HG03135 (cell line): ENCODE results near the gene NANOGP8.
"Not testable (repeated sequence)": the region's sequence is repeated elsewhere in the genome, so short reads cannot be mapped to it uniquely, and the experiment has no call there.

Source experiments
- ATAC-seq: cut with Tn5 transposase; IDR thresholded peaks from one replicate; pipeline ENCODE4 v1.9.1; 2021; ENCODE audit warnings: mild to moderate bottlenecking, moderate library complexity; ENCODE audit not compliant: unreplicated experiment

Gene NANOGP8

DNA sequence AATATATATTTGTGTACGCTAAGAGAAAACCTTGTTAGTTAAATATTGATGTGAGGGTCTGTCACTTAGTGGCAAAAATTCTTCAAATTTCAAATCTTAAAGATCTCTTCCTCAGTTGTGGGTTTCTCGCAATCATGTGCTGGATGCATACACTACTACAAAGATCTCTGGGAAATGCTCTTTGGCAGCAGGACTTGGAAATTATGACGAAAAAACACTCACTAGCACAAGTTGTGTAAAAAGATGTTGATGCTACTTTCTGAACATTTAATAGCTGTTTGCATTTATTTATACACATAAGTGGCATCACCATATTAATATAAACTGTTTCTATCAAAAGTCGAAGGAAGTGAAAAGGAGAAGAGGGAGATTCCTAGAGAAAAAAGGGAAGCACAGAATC, 10.8 kb upstream of the NANOGP8 start:
- no peak for ATAC-seq

DNA sequence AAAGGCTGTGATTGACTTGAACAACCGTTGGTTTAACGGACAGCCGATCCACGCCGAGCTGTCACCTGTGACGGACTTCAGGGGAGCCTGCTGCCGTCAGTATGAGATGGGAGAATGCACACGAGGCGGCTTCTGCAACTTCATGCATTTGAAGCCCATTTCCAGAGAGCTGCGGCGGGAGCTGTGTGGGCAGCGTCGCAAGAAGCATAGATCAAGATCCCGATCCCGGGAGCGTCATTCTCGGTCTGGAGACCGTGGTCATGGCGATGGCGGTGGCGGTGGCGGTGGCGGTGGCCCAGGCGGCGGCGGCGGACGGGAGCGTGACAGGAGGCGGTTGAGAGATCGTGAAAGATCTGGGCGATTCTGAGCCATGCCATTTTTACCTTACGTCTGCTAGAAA, 7.8 kb upstream of the NANOGP8 start:
- ATAC-seq, result no peak

DNA sequence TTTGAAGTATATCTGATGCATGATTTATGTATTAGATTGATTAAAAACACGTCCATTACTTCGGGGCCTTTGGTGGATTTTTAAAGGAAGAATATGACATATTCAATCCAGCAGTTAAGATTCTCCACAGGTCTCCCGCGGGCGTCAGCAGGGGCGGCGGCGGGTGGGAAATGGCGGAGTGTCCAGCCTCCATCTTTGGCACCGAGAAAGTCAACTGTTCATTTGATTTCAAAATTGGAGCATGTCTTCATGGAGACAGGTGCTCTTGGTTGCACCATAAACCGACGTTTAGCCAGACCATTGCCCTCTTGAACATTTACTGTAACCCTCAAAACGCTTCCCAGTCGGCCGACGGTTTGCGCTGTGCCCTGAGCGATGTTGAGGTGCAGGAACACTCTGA, 7.2 kb upstream of the NANOGP8 start:
- no peak for ATAC-seq

- ATAC-seq, result no peak
Observed at GRCh38 chr15:35090104-35090807, 5.2 kb upstream of the NANOGP8 start.

DNA sequence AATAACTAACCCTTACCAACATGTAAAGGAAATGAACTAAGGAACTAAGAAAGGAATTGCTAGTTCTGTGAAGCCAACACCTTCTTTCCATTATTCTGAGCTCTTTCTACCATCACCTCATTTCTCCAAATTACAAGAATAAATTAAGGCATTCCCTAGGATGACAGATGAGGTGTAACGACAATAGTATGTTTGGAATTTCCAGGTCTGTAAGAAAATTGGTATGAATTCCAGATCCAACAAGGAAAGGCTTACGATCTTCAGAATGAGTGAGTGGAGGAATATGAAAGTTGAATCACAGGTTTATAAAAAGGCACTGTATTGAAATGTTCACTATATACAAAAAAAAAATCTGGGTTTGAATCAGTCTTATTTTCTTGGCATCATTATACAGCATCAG, 4.5 kb upstream of the NANOGP8 start:
- no peak for ATAC-seq

DNA sequence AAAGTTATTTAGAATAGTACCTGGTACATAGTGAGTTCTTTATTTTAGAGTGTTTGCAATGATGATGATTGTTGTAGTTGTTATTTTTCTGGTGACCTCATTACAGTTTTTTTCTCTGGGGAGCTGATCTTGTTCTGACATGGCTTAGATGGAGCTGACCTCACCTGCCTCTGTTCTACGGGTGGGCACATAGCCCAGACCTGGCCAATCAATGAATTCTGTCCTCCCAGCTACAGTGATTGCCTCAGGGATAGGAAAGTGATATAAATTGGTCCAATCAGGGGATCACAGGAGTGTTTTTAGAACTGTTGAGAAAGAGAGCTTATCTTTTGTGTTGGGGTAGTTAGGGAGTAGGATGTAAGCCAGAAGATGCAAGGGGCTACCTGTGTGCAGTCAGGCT, 3.2 kb upstream of the NANOGP8 start:
- no peak for ATAC-seq

DNA sequence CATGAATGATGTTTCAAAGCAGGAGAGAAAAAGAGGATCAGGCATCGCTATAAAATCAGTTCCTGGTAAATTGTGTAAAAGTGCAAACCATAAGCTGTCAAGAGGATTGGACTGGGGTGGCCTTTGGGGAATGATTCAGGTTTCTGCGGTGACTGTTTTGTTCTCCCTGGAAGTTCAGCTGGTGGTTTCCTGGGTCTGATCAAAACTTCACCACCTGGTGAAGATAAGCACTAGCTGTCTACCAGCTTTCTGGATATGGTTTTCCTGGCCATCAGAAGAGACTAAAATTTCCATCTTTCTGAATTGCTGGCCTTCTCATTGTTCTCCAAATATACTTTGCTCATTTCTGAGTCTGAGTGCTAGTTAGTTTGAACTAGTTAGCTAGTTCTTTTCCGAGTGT, 2.7 kb upstream of the NANOGP8 start:
- no peak for ATAC-seq

- ATAC-seq, result not testable (repeated sequence)
Observed at GRCh38 chr15:35082371-35083348, 2.4 kb downstream of the NANOGP8 start.

DNA sequence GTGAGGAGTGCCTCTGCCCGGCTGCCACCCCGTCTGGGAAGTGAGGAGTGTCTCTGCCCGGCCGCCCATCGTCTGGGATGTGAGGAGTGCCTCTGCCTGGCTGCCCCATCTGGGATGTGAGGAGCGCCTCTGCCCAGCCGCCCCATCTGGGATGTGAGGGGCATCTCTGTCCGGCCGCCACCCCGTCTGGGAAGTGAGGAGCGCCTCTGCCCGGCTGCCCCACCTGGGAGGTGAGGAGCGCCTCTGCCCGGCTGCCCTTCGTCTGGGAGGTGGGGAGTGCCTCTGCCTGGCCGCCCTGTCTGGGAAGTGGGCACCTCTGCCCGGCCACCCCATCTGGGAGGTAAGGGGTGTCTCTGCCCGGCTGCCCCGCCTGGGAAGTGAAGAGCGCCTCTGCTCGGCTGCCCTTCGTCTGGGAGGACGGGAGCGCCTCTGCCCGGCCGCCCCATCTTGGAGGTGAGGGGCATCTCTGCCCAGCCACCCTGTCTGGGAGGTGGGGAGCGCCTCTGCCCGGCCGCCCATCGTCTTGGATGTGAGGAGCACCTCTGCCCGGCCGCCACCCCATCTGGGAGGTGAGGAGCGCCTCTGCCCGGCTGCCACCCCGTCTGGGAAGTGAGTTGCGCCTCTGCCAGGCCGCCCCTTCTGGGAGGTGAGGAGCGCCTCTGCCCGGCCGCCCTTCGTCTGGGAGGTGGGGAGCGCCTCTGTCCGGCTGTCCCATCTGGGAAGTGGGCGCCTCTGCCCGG, 3.3 kb downstream of the NANOGP8 start:
- not testable (repeated sequence) for ATAC-seq

GRCh38 chr15:35080226-35080625, 4.9 kb downstream of the NANOGP8 start:
- ATAC-seq, result no peak

- ATAC-seq, result peak; percentile 63
Observed at GRCh38 chr15:35078221-35078915, 6.7 kb downstream of the NANOGP8 start.

- ATAC-seq, result no peak
Observed at GRCh38 chr15:35071106-35071505, 14.0 kb downstream of the NANOGP8 start.

GRCh38 chr15:35068846-35069475, 16.1 kb downstream of the NANOGP8 start:
- ATAC-seq, result no peak

- ATAC-seq, result no peak
Observed at GRCh38 chr15:35067496-35068347, 17.4 kb downstream of the NANOGP8 start.

DNA sequence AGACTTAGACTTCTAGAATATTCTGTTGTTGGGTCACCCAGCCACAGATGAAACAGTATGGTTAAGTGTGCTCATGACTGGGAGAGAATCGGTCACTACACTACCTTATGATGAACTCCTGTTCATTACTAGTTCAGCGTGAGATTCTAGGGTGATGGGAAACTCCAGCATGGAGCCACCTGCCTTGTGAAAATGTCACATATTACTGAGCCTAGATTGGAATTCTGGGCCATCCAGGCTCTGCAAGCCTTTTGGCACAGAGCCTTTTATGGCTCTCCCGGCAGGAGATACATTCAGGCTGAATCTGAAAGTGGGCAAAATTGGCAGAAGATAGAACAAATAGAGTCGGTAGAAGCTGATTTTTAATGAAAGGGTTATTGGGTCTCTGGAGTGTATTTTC, 19.0 kb downstream of the NANOGP8 start:
- no peak for ATAC-seq

DNA sequence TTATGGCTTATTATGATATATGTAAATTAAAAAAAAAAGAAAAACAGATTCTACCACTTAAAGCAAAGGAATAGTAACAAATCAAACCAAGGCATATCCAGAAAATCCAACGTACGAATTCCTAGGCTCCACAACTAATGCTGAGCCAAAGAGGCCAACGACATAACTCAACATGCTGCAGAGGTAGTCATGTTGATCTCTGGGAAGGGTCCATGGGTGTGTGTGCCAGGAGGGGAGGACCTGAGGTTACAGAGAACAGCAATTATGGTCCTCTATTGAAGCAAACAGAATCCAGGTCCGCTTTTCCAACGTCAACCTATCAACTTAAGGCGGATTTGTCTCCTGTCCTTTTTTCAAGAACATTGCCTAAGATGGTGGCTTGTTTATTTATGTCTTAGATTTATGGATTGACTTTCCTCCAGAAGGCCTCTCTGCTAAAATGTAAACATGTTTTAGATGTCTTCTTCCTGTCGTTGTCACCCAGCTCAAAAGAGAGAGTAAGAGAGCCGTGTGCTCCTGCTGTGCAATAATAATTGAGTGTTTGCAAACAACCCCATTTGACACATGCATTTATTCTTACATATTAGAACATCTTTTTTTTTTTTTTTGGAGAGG, 20.4 kb downstream of the NANOGP8 start:
- no peak for ATAC-seq

GRCh38 chr15:35062738-35063099, 22.4 kb downstream of the NANOGP8 start:
- no peak for ATAC-seq

DNA sequence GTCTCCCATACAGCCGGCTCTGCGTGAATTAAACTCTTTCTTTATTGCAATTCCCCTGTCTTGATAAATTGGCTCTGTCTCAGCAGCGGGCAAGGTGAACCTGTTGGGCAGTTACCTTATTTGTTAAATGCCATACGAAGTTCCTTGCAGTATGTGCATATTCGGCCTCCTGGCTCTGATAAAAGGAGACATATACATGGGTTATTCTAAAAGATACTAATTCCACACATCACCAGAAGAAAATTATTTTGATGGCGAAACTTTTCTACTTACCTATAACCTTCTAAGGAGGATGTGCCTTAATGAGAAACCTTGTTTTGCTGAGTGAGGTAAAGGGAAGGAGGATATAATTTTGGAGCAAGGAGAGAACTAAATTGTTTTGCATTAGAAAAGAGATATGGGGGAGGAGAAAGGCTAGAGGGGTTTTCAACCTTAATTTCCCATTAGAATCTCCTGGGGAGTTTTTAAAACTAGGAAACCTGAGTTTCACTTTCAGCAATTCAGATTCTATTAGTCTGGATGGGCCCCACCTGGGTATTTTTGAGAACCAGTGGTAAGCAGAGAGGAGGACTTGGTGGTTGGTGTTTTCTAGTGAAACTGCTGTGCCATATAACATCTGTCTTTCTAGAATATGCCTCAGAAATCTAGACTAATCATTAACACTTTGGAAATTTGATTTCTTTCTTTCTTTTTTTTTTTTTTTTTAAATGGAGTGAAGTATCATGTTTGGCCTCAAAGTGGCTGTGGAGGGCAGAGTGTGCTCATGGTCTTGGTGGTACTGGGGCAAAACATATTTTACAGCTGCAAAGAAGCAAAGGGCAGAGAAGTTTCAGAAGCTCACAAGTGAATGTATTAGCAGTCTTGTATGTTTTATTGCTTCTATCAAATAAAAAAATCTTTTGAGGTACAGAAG, 23.0 kb downstream of the NANOGP8 start:
- ATAC-seq, result peak; percentile 73
